NCI-H446 treated with DMSO at 0.1 percent for 48 hours (cell line): ENCODE results near the gene NARS2.
"Not testable (repeated sequence)": the region's sequence is repeated elsewhere in the genome, so short reads cannot be mapped to it uniquely, and the experiment has no call there.

Experiments
- DNase-seq: peaks from one replicate; lab custom pipeline; 2025; lab: John Stamatoyannopoulos, UW

Gene NARS2

DNA sequence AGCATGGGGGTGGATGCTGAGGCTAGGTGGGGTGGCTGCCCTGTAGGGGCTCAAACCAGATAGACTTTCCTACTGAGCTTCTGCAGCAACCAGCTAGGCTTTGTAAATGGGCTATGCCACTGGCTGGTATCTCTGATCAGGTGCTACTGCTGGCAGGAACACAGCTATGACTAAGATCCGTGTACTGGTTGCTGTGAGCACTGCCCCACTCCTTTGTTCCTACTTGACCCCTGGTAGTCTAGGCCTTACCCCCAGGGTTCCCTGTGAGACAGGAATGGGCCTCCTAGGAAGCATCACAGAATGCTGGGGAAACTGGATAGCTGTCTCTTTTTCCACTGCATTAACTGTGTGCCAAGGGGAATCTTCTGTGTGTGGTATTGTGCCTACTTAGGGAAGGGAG is 98.6 kb downstream of the NARS2 start:
- DNase-seq: no peak

DNA sequence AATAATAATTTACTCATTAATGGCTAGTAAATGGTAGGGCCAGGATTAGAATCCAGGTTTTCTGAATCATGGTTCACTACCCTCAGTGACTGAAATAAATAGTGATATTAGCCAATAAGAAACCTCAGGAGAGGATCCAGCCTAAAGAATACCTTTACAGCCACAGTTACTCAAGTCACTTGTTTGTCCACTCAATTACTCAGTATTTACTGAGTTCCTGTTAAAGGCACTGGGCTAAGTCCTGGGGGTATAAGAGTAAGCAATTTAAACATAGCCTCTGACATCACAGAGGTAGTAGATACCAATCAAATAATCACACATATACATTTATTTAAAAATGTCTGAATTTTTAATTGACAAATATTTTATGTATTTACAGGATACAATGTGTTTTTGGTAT is 100.2 kb downstream of the NARS2 start:
- no peak for DNase-seq

DNA sequence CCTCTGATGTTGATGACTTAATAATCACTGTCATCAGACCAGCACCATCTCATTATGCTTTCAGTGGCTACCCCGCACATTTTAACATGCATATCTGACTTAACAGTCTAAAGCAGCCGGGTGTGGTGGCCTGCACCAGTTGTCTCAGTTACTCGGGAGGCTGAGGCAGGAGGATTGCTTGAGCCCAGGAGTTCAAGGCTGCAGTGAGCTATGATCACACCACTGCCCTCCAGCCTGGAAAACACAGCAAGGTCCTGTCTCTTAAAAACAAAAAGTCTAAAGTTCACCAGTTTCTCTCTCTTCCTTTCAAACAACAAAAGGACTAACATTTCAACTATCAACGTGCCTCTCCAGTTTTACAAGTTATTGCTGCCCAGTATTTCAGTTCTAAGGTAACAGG is 101.8 kb downstream of the NARS2 start:
- no peak for DNase-seq

DNA sequence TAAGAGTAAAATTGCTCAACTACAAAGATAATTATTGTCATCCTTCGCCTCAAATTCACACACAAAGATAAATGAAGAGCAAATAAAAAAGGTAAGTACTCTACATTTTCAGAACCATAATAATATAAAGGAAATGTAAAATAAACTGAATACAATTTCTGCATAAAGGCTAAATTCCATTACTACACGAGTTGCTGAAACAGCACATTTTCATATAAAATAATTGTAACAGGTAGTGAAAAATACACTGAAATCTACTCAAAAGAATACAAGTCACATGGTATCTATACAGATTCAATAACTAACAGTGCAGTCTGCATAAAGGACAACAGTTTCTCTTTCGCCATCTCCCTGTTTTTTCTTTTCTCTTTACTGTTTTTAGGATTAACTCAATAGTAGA is 102.3 kb downstream of the NARS2 start:
- DNase-seq: no peak

DNA sequence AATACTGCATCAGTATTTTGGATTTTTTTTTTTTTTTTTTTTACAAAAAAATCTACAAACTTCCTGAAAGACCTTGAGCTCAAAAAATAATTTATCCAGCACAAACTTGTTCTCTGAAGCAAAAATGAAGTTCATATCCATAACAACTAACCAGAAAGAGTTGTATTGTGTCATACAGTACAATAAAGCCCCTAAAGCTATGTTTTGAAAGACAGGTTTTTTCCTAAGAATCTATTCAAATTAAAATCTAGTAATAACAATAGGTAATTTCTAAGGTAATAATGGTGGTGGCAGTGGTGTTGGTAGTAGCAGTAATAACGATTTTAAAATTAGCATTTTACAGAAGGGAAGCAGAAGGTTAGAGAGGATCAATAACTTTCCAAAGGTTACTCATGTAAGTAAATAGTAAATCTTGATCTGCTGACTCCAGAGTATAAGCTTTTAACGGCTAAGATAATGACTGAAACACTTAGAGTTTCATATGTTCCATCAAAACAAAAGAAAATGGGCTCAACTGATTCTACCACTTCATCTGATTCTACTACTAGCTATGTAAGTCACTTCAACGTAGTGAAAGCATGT is 103.7 kb downstream of the NARS2 start:
- no peak for DNase-seq

DNA sequence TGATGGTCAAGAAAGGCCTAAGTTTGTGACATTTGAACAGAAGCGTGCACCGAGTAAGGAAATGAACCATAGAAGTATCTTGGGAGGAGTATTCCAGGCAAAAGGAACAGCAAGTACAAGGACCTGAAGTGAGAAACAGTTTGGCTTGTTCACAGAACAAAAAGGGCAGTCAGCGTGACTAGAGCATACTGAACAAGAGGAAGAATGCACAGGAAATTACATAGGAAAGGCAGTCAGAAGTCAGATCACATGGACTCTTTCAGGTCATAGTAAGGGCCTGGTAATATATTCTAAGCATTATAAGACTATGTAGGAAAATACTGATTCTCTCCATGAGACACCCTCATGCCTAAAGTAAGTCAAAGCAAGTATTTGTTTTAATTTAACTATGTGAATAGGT is 104.8 kb downstream of the NARS2 start:
- DNase-seq: no peak

DNA sequence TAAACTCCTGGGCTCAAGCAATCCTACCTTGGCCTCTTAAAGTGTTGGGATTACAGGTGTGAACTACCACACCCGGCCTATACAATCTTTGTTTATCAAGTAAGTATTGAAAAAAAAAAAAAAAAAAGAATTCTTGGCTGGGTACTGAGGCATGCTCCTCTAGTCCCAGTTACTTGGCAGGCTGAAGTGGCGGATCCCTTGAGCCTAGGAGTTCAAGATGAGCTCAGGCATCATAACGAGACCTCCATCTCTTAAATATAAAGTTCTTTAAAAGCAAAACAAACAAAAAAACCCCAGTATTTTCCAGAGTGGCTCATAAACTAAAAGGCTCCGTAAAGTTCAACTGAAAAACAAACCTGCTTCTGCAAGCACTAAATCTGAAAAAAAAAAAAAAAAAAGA is 106.7 kb downstream of the NARS2 start:
- no peak for DNase-seq

DNA sequence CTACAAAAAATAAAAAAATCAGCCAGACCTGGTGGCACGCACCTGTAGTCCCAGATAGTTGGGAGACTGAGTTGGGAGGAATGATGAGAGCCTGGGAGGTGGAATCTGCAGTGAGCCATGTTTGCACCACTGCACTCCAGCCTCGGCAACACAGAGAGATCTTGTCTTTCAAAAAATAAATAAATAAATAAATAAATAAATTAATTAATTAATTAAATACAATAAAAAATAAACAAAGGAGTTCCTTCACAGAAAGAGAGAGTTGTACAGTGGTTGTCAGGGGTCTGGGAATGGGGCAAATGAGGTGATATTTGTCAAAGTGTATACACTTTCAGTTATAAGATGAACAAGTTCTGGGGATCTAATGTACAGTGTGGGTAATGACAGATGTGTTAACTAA is 107.3 kb downstream of the NARS2 start:
- DNase-seq: no peak

DNA sequence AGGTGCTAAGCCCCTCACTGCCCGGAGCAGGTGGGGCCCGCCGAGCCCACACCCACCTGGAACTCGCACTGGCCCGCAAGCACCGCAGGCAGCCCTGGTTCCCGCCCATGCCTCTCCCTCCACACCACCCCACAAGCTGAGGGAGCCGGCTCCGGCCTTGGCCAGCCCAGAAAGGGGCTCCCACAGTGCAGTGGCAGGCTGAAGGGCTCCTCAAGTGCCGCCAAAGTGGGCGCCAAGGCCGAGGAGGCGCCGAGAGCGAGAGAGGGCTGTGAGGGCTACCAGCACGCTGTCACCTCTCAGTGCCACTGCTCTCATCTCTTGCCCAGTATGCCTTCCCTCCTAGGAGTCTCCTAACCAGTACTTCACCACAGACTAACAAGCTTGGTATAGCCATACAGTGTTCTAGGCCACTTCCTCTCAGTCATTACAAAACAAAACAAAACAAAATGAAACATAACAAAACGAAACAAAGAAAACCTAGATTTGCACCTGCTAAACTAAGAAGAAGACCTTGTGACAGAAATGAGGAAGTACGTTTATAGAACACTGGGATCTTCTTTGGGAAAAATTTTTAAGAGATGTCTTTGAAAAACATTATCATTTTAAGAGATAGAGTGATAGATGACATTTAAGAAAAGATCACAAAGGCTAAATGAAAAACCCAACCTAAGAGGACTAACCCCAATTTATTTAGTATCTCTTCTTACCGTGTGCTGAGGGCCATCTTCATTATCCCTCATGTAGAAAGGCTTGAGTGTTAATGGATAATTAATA is 109.3 kb downstream of the NARS2 start:
- no peak for DNase-seq

DNA sequence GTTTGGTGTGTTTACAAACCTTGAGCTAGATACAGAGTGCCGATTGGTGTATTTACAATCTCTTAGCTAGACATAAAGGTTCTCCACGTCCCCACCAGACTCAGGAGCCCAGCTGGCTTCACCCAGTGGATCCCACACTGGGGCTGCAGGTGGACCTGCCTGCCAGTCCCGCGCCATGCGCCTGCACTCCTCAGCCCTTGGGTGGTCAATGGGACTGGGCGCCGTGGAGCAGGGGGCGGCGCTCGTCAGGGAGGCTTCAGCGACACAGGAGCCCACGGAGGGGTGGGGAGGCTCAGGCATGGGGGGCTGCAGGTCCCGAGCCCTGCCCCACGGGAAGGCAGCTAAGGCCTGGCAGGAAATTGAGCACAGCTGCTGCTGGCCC is 109.9 kb downstream of the NARS2 start:
- not testable (repeated sequence) for DNase-seq

DNA sequence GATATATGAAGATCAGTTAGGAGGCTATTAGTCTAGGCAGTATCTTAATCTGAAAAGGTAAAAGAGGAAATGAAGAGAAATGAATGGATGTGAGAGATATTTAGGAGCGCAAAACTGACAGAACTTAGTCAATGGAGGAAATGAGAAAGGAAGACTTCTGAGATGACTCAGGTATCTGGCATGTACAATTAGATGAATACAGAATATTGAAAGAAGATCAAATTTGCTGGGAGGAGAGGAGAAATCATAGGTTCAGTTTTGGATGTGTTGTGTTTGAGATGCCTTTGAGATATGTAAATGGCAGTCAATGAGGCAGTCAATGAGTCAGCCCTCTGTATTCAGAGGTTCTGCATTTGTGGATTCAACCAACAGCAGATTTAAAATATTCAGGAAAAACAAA is 114.2 kb downstream of the NARS2 start:
- DNase-seq: no peak

DNA sequence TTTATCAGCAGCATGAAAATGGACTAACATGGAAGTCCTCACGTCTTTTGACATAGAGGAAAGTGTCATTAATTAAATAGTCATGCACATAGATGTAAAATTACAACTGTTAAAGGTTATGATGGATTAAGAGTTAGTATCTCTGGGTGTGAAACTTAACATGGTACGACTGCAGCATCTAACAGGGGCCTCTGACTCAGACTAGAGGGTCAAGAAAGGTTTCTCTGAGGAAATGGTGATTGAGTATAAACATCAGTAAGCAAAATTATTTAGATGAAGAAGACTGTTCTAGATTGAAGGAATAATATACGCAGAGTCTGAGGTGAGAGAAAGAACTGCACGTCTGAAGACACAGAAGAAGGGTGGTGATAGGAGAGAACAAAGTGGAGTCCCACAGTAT is 114.9 kb downstream of the NARS2 start:
- DNase-seq: no peak

DNA sequence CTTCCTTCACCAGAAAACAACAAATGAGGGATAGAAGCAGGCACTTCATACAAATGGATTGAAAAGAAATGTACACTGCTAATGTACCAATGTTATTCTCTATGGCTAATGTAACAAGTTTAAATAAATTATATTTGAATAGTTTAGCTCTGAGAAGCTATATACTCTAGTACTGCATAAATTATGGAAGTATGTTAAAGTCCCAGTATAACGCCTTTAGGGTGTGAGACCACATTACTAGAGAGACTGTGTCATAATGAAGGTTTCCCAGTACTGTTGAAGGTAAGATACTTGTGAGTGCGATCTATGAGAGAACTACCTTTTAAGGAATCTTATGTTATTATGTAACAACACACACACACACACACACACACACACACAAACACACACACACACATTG is 117.2 kb downstream of the NARS2 start:
- no peak for DNase-seq

DNA sequence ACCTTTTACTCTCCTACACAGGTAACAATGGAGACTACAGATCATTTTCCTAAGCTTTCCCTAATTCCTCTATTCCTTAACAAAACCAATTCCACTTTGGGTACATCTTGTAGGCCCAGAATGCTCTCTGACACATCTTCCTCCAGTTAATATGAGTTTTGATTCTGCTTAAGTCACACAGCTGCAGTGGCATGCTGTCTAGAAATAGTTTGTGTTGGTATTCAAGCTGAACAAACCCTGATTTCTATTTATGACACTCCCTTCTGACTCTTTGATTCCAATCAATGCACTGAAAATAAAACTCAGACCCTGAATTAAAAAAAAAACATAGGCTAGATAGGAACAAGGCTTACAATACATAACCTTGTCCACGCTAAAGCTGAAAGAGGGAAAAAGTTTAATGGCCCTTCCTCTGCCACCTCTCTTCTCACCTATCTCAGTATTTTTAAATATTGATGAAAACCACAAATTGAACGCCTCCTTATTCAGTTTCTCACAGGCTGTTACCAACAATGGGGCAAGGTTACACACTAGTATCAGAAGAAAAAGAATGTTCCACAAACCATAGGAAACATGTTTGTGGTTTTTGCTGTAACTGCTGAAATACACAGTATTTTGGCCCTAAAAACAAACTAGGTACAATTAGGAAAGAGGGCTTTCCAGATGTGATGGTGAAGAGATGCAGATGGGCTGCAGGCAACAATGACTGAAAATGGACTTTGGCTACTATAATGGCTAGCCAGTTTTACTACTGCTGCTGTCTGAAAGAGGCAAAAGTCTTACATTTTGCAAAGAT is 121.3 kb downstream of the NARS2 start:
- no peak for DNase-seq

DNA sequence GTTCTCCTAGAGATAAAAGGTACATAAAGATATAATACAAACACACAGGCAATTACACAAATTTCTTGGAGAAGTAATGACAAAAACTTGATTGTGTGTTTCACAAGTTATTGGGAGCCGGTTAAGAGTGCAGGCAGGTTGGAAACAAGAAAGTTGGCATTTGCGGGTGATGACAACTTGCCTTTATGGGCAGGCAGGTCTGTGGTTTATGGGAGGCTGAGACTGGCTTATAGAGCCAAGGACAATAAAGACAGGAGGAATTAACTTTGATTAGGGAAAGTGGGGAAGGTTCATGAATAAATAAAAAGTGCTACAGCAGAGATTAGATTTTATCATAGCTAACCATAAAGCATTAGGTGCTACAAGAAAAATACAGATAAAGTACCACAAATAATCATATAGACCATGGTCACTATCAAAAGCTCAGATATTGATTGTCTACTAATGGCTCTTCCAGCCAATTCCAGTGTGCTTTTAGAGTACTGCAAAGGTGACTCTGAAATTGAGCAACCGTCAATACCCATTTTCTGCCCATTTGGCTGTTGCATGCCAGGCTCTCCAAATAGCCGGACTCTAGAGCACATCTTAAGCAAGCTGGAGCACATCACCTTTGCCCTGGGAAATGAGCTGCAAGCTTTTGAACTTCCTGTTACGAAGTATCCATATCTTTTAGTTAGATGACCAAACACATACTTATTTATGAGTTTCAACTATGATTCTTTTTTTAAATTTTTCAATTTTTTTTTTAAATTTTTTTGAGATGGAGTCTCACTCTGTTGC is 123.1 kb downstream of the NARS2 start:
- DNase-seq: no peak

DNA sequence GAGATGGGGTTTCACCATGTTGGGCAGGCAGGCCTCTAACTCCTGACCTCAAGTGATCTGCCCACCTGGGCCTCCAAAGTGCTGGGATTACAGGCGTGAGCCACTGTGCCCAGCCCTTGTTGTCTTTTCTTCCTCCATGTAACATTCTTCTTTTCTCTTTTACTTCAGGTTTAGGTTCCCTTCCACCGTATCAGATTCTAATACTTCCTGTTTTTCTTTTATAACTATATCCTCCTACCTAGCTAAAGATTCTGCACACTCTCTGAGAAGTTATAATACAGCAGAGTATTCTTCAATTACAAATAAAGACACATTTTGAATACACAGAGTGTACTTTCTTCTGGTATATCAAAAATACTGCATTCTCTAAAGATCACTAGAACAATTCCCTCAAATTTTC is 123.8 kb downstream of the NARS2 start:
- no peak for DNase-seq

DNA sequence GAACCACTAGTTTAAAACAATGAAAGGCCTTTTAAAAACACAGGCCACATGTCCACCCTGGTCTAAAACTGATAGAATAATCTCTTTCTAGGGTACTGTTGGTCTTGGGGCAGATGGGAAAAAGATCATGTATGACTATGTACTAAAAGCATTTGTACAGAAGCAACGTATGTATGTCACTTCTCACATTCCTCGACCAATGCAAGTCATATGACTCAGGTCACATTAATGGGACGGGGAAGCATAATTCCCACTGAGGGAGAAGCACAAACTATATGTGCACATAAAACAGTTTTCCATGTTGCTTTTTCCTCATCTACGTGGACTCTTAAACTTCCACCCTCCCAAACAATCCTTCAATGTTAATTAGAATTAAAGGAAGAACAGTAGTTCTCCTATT is 124.8 kb downstream of the NARS2 start:
- no peak for DNase-seq

DNA sequence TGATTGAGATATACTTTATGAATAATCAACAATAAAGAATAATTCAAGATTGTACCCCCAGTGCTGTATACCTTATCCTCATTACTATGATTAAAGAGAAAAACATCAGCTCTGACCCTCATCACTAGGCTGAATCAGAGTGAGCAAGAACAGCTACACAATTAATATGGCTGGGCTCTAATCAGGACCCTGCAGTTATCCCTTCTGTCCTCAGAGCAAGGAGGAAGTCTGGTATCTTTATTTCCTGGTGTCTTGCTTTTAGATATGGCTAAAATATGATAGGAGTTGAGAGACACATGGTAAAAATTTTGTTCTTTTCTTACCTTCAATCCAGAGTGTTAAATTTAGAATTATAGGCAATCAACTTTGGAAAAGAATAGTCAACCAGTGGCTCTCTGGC is 128.5 kb downstream of the NARS2 start:
- DNase-seq: no peak

DNA sequence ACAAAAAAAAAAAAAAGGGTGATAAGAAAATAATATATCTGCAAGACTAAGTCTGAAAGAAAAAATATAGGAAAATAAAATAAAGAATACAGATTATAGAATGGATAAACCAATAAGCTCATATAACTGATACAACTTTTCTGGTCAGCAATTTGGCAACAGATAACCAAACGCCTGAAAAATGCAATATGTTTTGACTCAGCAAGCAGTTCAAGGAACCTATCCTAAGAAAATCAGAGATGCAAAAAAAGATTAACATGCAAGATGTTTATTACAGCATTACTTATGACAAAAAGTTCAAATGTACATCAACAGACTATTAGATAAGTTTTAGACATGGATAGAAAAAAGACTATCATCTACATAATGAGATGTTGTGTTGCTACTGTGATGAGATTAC is 129.9 kb downstream of the NARS2 start:
- no peak for DNase-seq

DNA sequence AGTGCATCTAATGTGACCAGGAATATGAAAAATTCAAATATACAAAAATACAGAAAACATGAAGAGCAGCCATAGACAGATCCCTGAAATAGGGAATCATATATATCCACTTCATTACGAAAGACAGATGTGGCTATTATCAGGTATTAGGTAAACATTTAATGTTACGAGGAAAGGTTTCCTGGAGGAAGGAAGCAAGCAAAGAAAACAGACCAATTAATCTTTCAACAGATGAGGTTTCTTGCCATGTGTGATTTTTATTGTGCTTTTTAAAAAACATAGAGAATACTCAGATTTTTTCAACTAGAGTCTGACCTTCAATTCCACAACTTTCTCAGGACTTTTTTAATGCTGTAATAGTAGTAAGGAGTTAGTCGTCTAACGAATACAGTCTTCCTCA is 132.7 kb downstream of the NARS2 start:
- DNase-seq: no peak

DNA sequence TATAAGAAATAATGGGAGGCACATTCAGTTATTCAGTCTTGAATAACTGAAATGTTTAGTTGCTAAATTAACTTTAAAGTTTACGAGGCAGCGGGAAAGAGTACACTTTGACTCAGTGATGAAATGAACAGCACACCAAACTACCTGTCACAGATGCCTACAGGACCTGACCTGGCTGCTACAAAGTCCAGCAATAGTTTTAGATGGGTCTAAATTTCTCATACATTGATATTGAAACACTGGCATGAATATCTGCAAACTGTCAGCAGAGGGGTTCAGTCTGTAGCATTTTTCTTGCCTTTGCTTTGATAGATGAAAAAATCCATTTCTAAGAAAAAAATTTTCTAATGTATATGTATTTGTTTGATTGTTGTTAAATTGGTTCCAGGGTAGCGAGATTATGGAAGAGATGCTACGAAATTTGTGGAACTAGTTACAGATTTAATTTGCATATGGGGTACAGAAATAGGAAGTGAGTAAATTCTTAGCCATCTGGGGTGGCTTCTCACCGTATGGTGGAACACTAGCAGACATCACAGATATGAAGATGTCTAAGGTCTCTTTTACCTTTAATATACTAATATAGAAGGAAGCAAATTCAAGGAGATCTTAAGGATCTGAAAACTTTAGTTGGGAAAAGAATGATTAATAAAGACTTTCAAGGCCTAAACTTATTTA is 136.2 kb downstream of the NARS2 start:
- no peak for DNase-seq

DNA sequence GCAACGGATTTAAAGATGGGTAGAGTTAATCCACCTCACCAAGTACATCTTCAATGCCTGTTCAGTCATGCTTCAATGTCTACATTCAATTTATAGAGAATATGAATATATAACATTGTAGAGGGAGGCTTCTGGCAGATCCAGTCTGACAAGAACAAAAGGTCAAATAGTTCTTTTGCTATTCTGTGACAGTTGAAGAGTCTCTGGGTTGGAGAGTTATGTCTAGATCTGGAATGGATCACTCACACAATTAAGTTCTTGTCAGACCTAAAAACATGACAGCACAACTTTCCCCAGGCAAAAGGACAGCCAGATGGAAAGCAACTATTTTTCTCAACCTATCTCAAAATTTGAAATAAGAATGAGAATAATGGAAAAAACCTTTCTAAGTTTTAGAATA is 141.7 kb downstream of the NARS2 start:
- no peak for DNase-seq
